Measurements from ENCODE around the gene APMAP.

DNA sequence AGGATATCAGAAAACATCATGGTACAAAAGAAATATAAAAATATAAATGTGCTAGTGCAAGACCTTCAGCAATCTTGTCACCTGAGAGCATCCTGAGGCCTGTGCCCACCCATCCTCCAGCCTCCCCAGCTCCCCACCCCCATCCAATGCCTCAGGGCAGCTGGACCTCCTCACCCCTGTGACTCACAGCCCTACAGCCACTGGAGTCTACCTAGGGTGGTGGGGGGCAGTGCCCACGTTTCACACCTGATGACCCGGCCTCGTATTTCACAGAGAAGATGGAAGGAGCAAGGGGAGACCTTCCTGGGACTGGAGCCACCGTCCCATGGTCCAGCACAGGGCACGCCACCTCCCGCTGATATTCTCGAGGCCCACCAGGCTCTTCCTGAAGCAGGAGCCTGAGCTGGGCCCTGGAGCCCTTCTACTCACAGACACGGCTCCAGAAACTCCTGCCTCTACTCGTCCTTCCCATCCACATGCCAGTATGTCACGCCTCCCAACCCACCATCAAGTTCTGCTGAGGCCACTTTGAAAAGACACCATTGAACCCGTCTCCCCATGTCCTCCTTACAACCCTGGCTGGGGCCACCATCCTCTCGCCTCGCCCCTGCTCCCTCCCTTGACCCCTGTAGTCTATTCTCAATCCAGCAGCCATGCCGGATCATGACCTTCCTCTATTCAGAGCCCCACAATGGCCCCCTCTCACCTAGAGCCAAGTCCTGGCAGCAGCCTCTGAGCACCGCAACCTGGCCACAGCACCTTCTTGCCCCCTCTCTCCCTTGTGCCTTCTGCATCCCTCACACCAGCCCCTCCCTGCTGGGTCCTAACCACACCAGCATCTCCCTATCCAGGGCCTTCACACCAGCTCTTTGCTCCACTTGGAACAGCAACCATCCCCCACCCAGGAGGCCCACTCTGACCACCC, 13.3 kb downstream of the APMAP start:
- TF ChIP-seq, protein P1, sequence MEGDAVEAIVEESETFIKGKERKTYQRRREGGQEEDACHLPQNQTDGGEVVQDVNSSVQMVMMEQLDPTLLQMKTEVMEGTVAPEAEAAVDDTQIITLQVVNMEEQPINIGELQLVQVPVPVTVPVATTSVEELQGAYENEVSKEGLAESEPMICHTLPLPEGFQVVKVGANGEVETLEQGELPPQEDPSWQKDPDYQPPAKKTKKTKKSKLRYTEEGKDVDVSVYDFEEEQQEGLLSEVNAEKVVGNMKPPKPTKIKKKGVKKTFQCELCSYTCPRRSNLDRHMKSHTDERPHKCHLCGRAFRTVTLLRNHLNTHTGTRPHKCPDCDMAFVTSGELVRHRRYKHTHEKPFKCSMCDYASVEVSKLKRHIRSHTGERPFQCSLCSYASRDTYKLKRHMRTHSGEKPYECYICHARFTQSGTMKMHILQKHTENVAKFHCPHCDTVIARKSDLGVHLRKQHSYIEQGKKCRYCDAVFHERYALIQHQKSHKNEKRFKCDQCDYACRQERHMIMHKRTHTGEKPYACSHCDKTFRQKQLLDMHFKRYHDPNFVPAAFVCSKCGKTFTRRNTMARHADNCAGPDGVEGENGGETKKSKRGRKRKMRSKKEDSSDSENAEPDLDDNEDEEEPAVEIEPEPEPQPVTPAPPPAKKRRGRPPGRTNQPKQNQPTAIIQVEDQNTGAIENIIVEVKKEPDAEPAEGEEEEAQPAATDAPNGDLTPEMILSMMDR (IDR thresholded peaks at IDR 0.05; ENCODE audit: poor library complexity): no peak
- no peak for TF ChIP-seq EZH2 (IDR thresholded peaks at IDR 0.05; ENCODE audit: borderline replicate concordance)
- TF ChIP-seq EZH2phosphoT487 (IDR thresholded peaks at IDR 0.05; ENCODE audit: low read depth, severe bottlenecking, unreplicated experiment): no peak
